Dendritic cell treated with granulocyte-macrophage colony-stimulating factor and Interleukin-4, amounts not matched to agents 40 ng/mL and 50 ng/mL, for 4 days (primary cell): ENCODE measurements around the gene MAST3.

ENCODE experiments used
- H3K27ac Mint-ChIP-seq: one replicate; pipeline ENCODE4 v1.8.0; 2022; ENCODE audit warnings: mild to moderate bottlenecking, mixed read lengths
- H3K27me3 Mint-ChIP-seq: one replicate; pipeline ENCODE4 v1.8.0; 2022; ENCODE audit warnings: mild to moderate bottlenecking, mixed read lengths
- H3K36me3 Mint-ChIP-seq: one replicate; pipeline ENCODE4 v1.8.0; 2022; ENCODE audit warnings: low read depth, mixed read lengths
- H3K4me1 Mint-ChIP-seq: one replicate; pipeline ENCODE4 v1.8.0; 2022; ENCODE audit warnings: low read depth, mixed read lengths
- H3K4me3 Mint-ChIP-seq: one replicate; pipeline ENCODE4 v1.8.0; 2022; ENCODE audit warnings: mild to moderate bottlenecking, moderate library complexity, mixed read lengths
- H3K9me3 Mint-ChIP-seq: one replicate; pipeline ENCODE4 v1.8.0; 2022; ENCODE audit warnings: mixed read lengths
- intact Hi-C: fragments of 100-400 bp; cut with micrococcal nuclease; formaldehyde crosslinking; loops from one replicate; pipeline ENCODE4 v1.15.0; 2022

The MAST3 gene

DNA sequence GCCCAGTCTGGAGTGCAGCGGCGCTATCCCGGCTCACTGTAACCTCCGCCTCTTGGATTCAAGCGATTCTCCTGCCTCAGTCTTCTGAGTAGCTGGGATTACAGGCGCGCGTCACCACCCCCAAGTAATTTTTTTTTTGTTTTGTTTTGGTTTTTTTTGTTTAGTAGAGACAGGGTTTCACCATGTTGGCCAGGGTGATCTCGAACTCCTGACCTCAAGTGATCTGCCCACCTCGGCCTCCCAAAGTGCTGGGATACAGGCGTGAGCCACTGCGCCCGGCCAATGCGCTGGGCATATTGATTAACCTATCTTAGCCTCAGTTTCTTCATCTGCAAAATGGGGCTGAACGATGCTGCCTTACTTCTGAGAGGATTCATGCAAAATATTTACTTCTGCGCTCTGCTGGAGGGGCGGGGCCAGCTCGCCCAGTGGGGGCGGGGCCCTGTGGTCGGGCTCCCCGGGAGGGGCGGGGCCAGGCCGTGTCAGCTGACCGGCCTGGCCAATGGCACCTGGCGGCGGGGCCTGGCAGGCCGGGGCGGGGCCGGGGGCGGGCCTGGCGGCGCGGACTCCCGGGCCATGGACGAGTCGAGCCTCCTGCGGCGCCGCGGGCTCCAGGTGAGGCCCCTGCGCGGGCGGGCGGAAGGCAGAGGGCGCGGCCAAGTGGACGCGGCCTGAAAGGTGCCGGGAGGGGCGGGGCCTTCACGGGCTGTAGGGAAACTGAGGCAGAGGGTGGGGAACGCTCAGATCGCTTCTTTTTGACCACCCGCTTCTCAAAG lies at the start of gene MAST3:
MAST3 (plus strand) TSS at position 562 of the 776 bp plus-strand sequence; CDS start at position 577, 15 bp downstream.
- Mint-ChIP-seq H3K4me1 (peaks cover 34% of the 10 kb centered on the region), H3K9me3 (no peaks in the 10 kb centered on the region), H3K27me3 (peaks cover 14% of the 10 kb centered on the region), H3K4me3 (peak within 1 kb of the TSS; percentile 81), H3K36me3 (peaks cover 14% of the 10 kb centered on the region), H3K27ac (peak within 1 kb of the TSS; percentile 73)
- intact Hi-C loops, result no loop called here

DNA sequence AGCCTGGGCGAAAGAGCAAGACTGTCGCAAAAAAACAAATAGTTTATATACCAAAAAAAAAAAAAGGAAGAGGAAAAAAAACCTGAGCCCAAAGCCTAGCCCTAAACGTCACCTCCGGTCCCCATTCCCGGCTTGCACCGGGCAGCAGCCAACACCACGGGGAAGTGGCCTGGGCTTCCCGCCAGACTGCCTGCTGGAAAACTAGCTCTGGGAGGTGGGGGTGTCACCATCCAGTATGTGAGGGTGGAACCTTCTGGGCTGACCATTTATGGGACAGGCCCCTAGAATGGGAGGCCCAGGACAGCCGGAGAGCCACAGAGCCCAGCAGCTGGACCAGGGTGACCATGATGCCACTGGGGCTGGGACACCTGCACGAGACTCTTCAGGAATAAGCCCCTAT lies 48.2 kb upstream of the MAST3 start:
- peaks cover 43% of the 10 kb centered on the region for H3K4me1 Mint-ChIP-seq
- H3K36me3 Mint-ChIP-seq, result no peaks in the 10 kb centered on the region
- no peaks in the 10 kb centered on the region for H3K9me3 Mint-ChIP-seq
- H3K27me3 Mint-ChIP-seq, result peaks cover 25% of the 10 kb centered on the region
- H3K27ac Mint-ChIP-seq, result peak overlapping the region; percentile 49
- intact Hi-C loops, result no loop called here
- H3K4me3 Mint-ChIP-seq, result no peak overlapping the region

DNA sequence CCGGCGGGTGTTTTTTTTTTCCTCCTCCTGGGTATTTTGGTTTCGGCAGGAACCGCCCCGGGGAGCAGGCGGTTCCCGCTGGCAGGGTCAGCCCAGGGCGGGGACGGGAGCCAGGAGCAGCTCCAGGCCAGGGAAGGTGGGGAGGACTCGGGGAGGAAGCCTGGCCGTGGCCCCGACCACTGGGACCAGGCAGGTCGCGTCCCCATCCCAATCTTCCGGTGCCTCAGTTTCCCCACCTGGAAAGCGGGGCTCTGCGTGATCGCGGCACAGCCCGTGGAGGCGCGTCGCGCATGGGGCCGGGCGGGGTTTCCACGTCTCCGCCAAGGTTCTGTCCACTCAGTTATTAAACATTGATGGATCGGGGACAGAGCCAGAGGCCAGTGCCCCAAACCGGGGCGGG lies 45.7 kb upstream of the MAST3 start:
- intact Hi-C loops, result no loop called here
- Mint-ChIP-seq H3K27ac (no peak overlapping the region), H3K4me3 (no peak overlapping the region), H3K4me1 (peaks cover 23% of the 10 kb centered on the region), H3K36me3 (no peaks in the 10 kb centered on the region), H3K27me3 (peaks cover 25% of the 10 kb centered on the region), H3K9me3 (no peaks in the 10 kb centered on the region)

DNA sequence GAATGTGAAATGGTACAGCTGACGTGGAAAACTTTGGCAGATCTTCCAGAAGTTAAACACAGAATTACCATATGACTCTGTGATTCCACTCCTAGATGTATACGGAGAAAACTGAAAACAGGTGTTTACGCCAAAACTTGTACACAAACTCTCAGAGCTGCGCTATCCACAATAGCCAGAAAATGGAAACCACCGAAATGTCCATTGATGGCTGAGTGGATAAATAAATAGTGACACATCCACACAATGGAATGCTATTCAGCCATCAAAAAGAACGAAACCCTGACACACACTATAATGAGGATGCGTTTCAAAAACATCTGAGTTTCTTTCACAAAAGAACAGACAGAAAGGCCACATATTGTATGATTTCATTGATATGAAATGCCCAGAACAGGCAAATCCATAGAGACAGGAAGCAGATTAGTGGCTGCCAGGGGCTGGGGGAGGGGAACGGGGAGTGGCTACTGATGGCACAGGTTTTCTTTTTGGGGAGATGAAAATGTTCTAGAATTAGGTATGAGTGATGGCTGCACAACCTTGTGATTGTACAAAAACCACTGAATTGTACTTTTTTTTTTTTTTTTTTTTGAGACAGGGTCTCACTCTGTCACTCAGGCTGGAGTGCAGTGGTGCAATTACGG lies 43.9 kb upstream of the MAST3 start:
- H3K27ac Mint-ChIP-seq, result no peak overlapping the region
- no peaks in the 10 kb centered on the region for H3K36me3 Mint-ChIP-seq
- H3K4me1 Mint-ChIP-seq, result peaks cover 30% of the 10 kb centered on the region
- peaks cover 25% of the 10 kb centered on the region for H3K27me3 Mint-ChIP-seq
- no peaks in the 10 kb centered on the region for H3K9me3 Mint-ChIP-seq
- intact Hi-C loops, result no loop called here
- no peak overlapping the region for H3K4me3 Mint-ChIP-seq

DNA sequence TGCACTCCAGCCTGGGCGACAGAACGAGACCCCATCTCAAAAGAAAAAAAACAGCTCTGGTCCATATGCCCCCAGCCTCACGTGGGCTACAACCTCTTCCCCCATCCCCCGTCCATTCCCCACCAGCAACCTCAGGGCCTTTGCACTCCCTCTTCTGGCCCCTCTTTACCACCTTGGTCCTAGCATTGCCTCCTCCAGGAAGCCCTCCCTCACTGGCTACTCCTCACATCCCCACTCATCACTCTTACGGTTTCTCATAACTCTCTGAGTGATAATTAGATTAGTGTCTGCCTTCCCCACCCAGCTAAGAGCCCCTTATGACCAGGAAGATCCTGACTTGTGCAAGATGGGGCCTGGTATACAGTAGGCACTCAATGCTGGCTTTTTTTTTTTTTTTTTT lies 41.6 kb upstream of the MAST3 start:
- H3K4me1 Mint-ChIP-seq, result peaks cover 16% of the 10 kb centered on the region
- H3K27ac Mint-ChIP-seq, result peak overlapping the region; percentile 49
- intact Hi-C loops, result loop anchor here (5.0 kb wide), 2 partner anchors 34 to 119 kb away; no protein-coding TSS in a partner anchor
- H3K4me3 Mint-ChIP-seq, result no peak overlapping the region
- peaks cover 18% of the 10 kb centered on the region for H3K27me3 Mint-ChIP-seq
- H3K36me3 Mint-ChIP-seq, result no peaks in the 10 kb centered on the region
- no peaks in the 10 kb centered on the region for H3K9me3 Mint-ChIP-seq

DNA sequence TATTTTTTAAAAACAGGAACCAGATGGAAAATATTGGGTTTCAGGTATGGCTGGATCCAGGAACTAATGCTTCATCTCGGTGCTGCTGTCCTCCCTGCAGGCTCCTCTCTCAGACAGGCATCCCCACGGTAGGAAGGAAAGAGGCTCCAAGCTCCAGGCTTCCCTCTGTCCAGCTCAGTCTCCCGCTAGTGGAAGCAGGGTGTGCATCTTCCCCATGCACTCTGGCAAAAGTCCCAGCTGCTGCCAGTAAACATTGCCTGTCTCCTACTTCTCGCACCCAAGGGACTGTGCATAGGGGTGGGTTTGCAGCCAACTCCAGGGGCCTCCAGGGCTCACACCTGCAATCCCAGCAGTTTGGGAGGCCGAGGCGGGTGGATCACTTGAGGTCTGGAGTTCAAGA lies 40.0 kb upstream of the MAST3 start:
- Mint-ChIP-seq H3K27me3 (peaks cover 7% of the 10 kb centered on the region), H3K4me1 (peaks cover 16% of the 10 kb centered on the region), H3K27ac (peak overlapping the region; percentile 81), H3K4me3 (peak overlapping the region; percentile 48), H3K36me3 (no peaks in the 10 kb centered on the region), H3K9me3 (no peaks in the 10 kb centered on the region)
- intact Hi-C loops, result loop anchor here (5.0 kb wide), 2 partner anchors 35 to 120 kb away; no protein-coding TSS in a partner anchor

DNA sequence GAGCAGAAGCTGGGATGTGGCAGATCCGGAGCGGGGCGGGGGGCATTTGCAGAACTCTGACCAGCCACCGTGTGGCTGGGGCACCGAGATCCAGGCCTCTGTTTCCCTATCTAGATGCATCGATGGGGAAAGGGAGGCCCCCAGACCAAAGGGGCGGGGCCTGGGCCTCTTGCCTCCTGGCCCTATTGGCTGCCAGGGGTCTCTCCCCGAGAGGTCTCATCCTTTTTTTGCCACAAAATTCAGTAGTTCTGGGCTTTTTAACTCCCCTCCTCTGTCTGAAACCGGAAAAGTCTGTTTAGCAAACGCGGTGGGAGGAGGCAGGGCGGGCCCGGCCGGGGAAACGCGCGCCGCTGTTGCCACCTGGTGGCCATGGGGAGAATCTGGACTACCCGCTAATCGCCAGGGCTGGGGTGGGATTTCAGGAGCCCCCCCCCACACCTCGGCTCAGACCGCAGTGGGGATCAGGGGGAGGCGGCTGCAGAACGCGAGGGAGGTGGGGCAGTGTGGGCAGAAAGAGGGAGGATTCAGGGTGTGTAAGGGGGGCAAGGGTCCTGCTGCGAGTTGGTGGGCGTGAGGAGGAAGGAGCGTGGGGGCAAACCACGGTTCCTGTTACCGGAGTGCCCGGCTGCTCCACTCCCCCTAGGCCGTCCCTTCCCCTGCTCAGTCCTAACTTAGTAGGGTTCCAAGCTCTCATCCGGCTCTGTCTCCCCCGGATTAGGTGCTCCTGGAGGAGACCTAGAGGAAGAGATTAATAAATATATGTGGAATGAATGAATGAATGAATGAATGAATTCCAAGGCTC lies 39.2 kb upstream of the MAST3 start:
- no peaks in the 10 kb centered on the region for H3K27me3 Mint-ChIP-seq
- intact Hi-C loops, result loop anchor here (1.0 to 5.0 kb wide), 3 partner anchors 36 to 121 kb away; no protein-coding TSS in a partner anchor
- peak overlapping the region; percentile 81 for H3K27ac Mint-ChIP-seq
- H3K4me3 Mint-ChIP-seq, result peak overlapping the region; percentile 61
- no peaks in the 10 kb centered on the region for H3K36me3 Mint-ChIP-seq
- H3K4me1 Mint-ChIP-seq, result peaks cover 16% of the 10 kb centered on the region
- no peaks in the 10 kb centered on the region for H3K9me3 Mint-ChIP-seq

DNA sequence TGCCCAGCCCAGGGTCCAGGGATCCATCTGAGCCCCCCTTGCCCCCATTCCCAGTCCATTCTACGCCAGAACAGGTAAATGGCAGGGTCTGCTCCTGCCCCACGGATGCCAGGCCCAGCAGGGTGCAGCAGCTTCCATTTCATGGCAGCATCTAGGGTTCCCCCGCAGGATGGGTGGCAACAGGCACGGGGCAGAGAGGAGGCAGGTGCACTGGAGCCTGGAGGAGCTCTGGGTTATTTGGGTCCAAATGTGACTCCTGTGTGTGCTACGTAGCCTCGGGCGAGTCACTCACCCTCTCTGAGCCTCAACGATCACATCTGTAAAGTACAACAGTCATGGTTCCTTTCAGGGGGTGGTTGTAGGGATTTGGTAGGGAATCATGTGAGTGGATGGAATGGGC lies 38.3 kb upstream of the MAST3 start:
- Mint-ChIP-seq H3K4me3 (no peak overlapping the region), H3K27me3 (no peaks in the 10 kb centered on the region), H3K4me1 (peaks cover 16% of the 10 kb centered on the region), H3K36me3 (no peaks in the 10 kb centered on the region), H3K27ac (no peak overlapping the region), H3K9me3 (no peaks in the 10 kb centered on the region)
- intact Hi-C loops, result loop anchor here (5.0 kb wide), 2 partner anchors 37 to 122 kb away; no protein-coding TSS in a partner anchor

DNA sequence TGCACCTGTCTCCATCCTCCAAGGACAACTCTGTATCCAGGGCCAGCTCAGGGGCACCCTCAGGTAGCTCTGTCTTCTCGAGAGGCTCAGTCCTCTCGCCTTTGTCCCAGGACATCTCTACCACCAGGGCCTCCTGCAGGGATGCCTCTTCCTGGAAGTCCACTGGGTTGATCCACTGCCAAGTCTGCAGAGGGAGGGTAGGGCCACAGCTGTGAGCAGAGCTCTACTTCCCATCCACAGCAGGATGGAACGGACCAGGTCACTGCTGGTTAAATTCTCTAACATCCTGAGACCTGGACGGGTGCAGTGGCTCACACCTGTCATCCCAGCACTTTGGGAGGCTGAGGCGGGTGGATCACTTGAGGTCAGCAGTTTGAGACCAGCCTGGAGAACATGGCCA lies 37.7 kb upstream of the MAST3 start:
- no peak overlapping the region for H3K27ac Mint-ChIP-seq
- H3K36me3 Mint-ChIP-seq, result no peaks in the 10 kb centered on the region
- H3K9me3 Mint-ChIP-seq, result no peaks in the 10 kb centered on the region
- H3K4me1 Mint-ChIP-seq, result peaks cover 16% of the 10 kb centered on the region
- H3K4me3 Mint-ChIP-seq, result no peak overlapping the region
- intact Hi-C loops, result loop anchor here (5.0 kb wide), 3 partner anchors 38 to 192 kb away; no protein-coding TSS in a partner anchor
- no peaks in the 10 kb centered on the region for H3K27me3 Mint-ChIP-seq

DNA sequence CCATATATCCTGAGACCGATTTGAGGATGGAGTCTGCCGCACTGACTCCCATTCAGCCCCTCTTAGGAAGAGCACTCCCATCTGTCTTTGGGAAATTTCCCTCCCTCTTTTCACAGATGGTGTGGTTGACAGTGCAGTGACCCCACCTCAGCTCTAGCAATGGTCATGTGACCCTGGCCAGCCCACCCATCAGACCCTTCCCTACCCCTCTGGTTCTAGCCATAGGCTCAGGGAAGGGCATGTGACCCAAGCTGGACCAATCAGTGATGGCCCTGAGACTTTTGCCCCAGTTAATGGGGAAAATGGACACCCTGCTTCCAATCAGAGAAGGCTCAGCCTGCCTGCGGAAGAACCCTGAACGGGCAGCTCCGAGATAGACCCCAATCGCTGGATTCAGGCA lies 37.1 kb upstream of the MAST3 start:
- no peaks in the 10 kb centered on the region for H3K9me3 Mint-ChIP-seq
- no peak overlapping the region for H3K27ac Mint-ChIP-seq
- intact Hi-C loops, result loop anchor here (5.0 kb wide), 1 partner anchor 192 kb away; no protein-coding TSS in a partner anchor
- peaks cover 16% of the 10 kb centered on the region for H3K4me1 Mint-ChIP-seq
- no peaks in the 10 kb centered on the region for H3K27me3 Mint-ChIP-seq
- H3K36me3 Mint-ChIP-seq, result no peaks in the 10 kb centered on the region
- no peak overlapping the region for H3K4me3 Mint-ChIP-seq

DNA sequence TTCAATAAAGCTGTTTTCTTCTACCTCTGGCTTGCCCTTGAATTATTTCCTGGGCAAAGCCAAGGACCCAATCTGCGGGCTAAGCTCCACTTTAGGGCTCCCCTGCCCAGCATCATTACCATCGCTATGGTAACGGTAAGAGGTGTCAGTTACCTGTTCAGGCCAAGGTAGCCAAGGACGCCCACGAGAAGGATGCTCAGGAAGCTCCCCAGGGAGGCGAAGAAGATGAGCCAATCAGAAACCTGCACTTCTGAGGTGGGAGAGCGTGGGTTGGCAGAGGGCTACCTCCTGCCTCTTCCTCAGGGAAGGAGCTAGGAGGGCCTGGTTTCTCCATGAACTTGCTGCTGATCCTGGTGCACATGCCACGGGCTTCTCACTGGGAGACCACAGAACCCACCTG lies 35.5 kb upstream of the MAST3 start:
- intact Hi-C loops, result loop anchor here (5.0 kb wide), 1 partner anchor 190 kb away; no protein-coding TSS in a partner anchor
- peaks cover 16% of the 10 kb centered on the region for H3K4me1 Mint-ChIP-seq
- H3K27me3 Mint-ChIP-seq, result no peaks in the 10 kb centered on the region
- no peak overlapping the region for H3K27ac Mint-ChIP-seq
- no peak overlapping the region for H3K4me3 Mint-ChIP-seq
- H3K9me3 Mint-ChIP-seq, result no peaks in the 10 kb centered on the region
- no peaks in the 10 kb centered on the region for H3K36me3 Mint-ChIP-seq

DNA sequence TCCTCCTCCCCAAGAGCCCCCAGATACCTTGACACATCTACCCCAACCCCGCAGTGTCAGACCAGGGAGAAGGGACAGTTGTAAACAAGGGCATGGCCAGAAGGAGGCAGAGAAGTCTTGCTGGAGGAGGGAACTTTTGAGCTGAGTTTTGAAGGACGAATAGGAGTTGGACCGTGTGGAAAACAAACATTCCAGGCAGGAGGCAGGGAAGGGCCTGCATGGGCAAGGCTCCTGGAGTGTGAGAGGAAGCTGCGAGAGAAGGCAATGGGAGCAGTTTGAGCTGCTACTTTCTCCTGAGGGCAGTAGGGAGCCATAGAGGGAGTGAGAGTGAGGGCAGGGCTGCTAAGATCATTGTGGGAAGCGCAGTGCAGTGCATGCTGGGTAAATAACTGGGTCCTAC lies 34.1 kb upstream of the MAST3 start:
- Mint-ChIP-seq H3K4me1 (peaks cover 4% of the 10 kb centered on the region), H3K27me3 (no peaks in the 10 kb centered on the region), H3K4me3 (no peak overlapping the region), H3K36me3 (no peaks in the 10 kb centered on the region), H3K9me3 (no peaks in the 10 kb centered on the region), H3K27ac (no peak overlapping the region)
- intact Hi-C loops, result loop anchor here (5.0 kb wide), 1 partner anchor 189 kb away; no protein-coding TSS in a partner anchor

DNA sequence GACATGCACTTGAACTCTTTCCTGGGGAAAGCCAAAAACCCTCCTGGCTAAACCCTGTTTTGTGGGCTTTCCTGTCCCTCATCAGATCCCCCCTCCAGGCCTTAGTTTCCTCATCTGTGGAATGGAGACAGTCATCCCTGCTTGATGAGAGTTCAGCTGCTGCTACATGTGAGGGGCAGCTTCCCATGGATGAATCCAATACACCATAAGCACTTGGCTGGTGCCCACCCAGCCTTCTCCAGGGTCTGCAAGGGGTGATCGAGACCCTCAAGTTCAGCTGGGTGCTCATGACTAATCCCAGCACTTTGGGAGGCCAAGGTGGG lies 32.4 kb upstream of the MAST3 start:
- H3K27ac Mint-ChIP-seq, result no peak overlapping the region
- H3K4me1 Mint-ChIP-seq, result no peaks in the 10 kb centered on the region
- H3K27me3 Mint-ChIP-seq, result no peaks in the 10 kb centered on the region
- H3K9me3 Mint-ChIP-seq, result no peaks in the 10 kb centered on the region
- no peak overlapping the region for H3K4me3 Mint-ChIP-seq
- intact Hi-C loops, result no loop called here
- no peaks in the 10 kb centered on the region for H3K36me3 Mint-ChIP-seq

DNA sequence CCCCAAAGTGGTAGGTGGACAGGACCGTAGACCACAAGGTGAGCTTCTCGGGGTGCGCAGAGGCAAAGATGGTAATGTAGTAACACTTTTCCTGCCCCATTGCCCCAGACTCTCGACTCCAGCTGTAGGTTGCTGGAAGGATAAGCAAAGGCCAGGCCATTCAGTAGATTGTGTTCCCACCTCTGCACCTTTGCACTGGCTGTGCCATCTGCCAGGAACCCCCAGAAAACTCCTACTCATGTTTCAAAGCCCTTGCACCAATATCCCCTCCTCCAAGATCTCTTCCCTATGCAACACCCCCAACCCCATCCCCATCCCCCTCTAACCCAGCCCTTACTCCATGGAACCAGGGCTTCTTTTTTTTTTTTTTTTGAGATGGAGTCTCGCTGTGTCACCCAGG lies 29.2 kb upstream of the MAST3 start:
- H3K27ac Mint-ChIP-seq, result no peak overlapping the region
- H3K4me3 Mint-ChIP-seq, result no peak overlapping the region
- no peaks in the 10 kb centered on the region for H3K27me3 Mint-ChIP-seq
- peaks cover 8% of the 10 kb centered on the region for H3K36me3 Mint-ChIP-seq
- no peaks in the 10 kb centered on the region for H3K9me3 Mint-ChIP-seq
- no peaks in the 10 kb centered on the region for H3K4me1 Mint-ChIP-seq
- intact Hi-C loops, result no loop called here
